HG02763 (cell line): ENCODE measurements around the gene AP2A2.

ENCODE experiments used
- ATAC-seq: cut with Tn5 transposase; IDR thresholded peaks from one replicate; pipeline ENCODE4 v1.9.1; 2021; ENCODE audit warnings: mild to moderate bottlenecking, moderate library complexity; ENCODE audit not compliant: unreplicated experiment

Gene AP2A2

DNA sequence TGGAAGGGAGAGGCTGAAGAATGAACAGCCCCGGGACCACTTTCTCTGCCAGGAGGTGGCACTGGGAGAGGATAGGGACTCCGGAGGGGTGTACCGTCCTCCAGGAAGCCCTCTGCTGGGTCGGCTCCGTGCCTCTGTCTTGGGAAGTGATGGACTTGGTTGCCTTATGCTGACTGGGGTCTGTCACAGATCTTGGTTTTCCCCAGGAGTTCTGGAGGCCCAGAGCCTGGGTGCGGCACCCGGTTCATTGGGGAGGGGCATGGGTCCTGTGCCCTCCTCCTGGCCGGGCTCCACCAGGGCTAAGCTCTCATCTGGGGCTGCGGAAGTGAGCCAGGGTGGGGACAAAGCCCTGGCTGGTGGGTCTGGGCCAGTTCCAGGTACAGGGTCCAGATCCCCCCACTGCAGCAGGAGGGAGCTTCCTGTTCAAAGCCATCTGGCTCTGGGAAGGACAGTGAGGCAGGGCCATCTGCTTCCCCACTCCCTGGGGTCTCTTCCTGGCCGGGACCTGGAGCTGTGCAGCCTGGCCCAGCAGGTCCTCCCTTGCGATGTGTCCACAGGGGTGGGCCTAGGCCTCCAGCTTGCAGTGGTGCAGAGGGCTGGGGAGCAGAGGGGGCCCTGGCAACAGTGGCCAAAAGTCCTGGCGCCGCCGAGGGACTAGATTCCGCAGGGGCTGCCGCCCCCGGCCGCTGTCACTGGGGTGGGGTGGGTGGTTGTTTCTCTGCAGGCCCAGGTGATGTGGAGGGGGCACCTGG, 1.1 kb upstream of the AP2A2 start:
- ATAC-seq = no peak

DNA sequence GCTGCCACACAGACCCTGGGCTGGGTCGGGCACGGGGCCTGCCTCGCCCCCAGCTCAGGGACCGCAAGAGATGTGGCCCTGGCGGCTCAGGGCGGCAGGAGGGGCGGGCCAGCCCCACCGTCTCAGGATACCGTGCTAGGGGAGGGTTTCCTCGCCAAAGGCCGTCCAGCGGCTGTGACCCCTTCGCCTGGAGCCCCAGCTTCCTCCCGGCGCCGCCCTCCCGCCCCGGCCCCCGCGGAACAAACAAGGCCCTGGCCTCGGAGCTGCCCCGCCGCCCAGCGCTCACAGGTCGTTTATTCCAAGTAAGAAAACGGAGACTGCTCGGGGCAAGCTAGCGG, 543 bp upstream of the AP2A2 start:
- ATAC-seq = no peak

- no peak for ATAC-seq
Measured at GRCh38 chr11:926341-926916, 759 bp downstream of the AP2A2 start.

- ATAC-seq = no peak
Measured at GRCh38 chr11:927871-928270, 2.2 kb downstream of the AP2A2 start.

GRCh38 chr11:928786-929185, 3.1 kb downstream of the AP2A2 start:
- no peak for ATAC-seq

DNA sequence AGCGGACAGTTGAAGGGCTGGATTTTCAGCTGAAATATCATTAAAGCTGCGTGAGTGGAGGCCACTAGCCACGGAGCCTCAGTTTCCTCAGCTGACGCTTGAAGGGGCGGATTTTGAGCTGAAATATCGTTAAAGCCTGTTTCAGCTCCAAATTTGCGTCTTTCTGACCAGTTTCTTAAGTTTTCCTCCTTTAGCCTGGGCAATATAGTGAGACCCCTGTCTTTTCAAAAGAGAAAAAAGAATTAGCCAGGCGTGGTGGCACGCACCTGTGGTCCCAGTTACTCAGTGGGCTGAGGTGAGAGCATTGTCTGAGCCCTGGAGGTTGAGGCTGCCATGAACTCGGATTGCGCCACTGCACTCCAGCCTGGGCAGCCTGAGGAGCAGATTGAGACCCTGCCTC, 3.7 kb downstream of the AP2A2 start:
- no peak for ATAC-seq

DNA sequence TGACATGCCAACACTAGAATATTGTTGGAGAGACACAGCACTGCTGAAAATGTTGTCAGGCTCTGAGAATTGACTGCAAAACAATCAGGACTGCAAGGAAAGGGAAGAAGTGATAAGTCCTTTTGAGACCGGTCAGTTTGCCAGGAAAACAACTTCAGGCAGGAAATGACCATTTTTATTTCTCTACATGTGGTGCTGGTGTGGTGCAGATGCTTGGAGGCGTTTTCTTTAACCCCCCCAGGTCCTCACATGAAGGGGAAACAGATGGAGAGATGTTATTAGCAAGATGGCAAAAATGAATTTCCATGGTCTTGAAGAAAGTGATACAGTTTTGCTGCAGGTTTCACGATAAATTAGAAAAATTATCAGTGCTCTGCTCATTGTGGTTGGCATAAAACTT, 5.7 kb downstream of the AP2A2 start:
- ATAC-seq = no peak

GRCh38 chr11:932435-932834, 6.8 kb downstream of the AP2A2 start:
- no peak for ATAC-seq

DNA sequence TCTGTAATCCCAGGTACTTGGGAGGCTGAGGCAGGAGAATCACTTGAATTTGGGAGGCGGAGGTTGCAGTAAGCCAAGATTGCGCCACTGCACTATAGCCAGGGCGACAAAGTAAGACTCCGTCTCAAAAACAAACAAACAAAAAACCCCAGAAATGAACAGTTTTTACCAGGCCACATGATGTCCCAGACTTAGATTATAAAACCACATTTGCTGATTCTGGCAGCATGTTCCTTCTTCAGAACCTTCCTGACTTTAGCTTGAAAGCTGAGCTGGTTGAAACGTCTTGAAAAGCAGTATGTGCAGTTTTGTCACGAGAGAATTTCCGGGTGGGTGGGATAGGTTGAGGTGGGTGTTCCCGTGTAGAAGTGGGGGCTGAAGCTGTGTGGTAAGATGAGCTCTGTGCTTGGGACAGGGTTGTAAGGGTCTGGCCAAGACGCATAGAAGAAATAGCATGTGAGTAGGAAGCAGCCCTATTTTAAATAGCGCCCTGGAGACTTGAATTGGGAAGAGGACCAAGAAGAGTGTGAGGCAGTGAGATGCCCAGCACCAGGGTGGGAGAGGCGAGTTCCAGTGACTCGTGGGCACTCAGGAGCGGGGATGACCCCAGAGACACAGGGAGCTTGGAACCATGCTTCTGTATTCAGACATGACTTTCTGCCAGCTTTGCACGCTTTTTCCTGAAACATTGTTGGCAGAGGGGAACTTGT, 7.6 kb downstream of the AP2A2 start:
- ATAC-seq = no peak

DNA sequence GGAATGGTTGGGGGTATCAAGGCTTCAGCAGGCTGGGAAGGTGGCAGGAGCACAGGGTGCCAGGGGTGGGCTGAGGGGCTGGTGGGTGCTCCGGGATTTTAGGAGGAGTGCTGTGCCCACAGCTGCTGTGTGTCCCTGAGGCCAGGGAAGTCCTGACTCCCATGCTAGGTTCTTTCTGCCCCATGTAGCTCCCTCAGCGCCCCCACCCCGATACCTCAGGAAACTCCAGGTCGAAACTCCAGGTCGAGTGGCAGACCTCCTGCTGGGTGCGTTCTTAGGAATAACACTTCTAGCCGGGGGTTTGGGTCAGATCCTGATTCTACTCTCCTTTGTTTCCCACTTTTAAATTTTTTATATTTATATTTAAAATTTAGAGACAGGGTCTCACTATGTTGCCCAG, 8.3 kb downstream of the AP2A2 start:
- no peak for ATAC-seq

- ATAC-seq = no peak
Measured at GRCh38 chr11:934527-934926, 8.9 kb downstream of the AP2A2 start.

- no peak for ATAC-seq
Measured at GRCh38 chr11:936199-936598, 10.5 kb downstream of the AP2A2 start.

DNA sequence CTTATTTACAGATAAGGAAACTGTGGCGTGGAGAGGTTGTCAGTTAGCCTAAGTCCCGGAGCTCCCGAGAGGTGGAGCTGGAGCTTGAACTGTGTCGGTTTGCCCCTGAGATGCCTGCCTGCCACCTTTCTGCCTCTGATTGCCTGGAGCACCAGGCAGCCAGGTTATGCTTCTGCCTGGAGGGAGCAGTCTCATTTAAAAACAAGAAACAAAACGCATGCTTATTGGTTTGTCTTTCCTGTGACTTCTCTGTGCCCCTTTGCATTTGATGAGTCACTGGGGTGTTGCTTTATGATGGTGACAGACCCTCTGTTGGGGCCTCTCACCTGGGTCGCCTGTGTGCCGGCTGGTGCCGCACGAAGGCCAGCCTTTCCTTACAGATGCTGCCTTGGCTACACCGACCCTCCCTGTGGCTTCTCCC, 12.2 kb downstream of the AP2A2 start:
- ATAC-seq = no peak

DNA sequence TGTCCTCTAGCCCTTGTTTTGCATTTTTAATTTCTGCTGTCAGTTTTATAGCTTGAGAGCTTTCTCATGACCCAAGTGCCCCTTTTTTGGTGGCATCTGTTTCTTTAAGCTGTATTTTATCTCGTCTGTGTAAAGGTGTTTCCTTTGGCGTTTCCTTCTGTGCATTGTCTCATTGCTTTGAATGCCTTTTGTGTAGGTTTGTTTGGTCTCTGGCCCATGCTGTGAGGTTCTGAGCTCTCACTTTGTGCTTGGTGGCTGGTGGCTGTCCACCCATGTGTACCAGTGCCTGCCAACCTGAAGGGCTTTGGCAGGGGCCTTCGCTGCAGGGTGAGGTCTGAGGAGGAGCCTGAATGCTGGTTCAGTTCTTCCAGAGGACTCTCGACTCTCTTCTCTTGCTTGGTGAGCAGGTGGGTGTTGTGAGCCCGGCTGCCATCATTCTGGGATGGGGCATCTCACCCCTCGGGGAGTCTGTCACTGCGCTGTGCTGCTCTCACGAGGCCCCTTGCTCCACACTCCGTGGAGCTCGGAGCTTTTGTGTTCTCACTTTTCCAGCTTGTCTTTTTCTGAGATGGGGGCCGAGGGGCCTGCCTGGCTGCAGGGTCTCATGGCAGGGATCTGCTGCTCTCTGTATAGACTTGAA, 14.9 kb downstream of the AP2A2 start:
- ATAC-seq = no peak

GRCh38 chr11:942823-943222, 17.2 kb downstream of the AP2A2 start:
- no peak for ATAC-seq

- ATAC-seq = no peak
Measured at GRCh38 chr11:944711-945470, 19.2 kb downstream of the AP2A2 start.

GRCh38 chr11:945986-946385, 20.3 kb downstream of the AP2A2 start:
- no peak for ATAC-seq

- ATAC-seq = no peak
Measured at GRCh38 chr11:947744-948143, 22.1 kb downstream of the AP2A2 start.

DNA sequence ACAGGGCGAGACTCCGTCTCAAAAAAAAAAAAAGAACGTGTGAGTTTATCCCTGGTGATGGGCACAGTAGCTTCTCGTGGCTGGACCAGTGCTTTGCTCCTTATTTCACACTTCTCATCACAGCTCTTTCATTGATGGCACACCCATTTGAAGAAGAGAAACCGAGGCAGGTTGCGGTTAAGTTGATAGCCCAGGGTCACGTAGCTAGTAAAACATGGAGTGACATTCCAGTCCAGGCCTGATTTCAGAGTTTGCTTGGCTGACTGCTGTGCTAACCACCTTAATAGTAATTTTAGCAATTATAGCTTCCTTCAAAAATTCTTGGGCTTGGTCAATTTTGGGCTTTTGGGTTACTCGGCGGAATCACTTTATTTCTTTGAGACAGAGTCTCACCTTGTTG, 25.8 kb downstream of the AP2A2 start:
- ATAC-seq = no peak

- no peak for ATAC-seq
Measured at GRCh38 chr11:952406-953385, 27.0 kb downstream of the AP2A2 start.
